Fibroblast of peridontal ligament (primary cell): ENCODE results near the gene ZDHHC16.
"Not testable (repeated sequence)": the region's sequence is repeated elsewhere in the genome, so short reads cannot be mapped to it uniquely, and the experiment has no call there.

Experiments used
- DNase-seq: peaks from one replicate; pipeline ENCODE4 v3.0.0-alpha.2; 2010; ENCODE audit errors: extremely low read depth

Gene ZDHHC16

DNA sequence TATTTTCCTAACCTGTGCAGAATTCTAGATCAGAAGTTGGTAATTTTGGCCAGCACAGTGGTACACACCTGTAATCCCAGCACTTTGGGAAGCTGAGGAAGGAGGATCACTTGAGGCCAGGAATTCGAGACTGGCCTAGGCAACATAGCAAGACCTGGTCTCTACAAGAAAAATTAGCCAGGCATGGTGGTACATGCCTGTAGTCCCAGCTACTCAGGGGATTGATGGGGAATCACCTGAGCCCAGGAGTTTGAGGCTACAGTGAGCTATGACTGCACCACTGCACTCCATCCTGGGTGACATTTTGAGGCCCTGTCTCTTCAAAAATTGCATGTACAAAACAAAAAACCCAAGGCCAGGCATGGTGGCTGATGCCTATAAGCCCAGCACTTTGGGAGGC, 11.4 kb upstream of the ZDHHC16 start:
- DNase-seq: no peak

DNA sequence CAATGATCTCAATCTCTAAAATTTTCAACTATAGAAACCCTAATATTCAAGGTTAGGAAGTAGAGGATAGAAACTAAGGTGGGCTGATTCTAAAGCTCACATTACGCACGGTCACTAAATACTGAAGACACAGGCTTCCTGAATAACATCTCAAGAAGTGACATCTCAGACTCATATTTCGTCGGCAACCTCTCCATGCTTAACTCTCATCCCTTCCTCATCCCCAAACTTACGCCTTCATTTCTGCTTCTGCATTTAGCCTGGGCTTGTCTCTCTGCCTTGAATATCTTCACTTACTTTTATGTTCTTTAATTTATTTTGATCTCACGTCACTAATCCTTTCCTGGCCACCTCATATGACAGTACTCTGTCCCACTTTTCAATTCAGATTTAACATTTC, 10.8 kb upstream of the ZDHHC16 start:
- DNase-seq: no peak

DNA sequence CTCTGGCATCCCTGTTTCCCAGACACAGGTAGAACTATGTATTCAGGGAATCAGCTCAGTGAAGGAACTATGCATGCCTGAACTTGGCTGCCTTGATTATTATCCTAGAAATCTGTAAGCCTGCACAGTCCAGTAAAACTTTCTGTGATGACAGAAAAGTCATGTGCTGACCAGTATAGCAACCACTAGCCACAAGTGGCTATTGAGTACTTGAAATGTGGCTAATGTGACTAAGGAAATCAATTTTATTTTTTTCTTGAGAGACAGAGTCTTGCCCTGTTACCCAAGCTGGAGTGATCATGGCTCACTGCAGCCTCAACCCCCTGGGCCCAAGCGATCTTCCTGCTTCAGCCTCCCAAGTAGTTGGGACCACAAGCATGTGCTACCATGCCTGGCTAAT, 3.7 kb upstream of the ZDHHC16 start:
- DNase-seq: no peak

DNA sequence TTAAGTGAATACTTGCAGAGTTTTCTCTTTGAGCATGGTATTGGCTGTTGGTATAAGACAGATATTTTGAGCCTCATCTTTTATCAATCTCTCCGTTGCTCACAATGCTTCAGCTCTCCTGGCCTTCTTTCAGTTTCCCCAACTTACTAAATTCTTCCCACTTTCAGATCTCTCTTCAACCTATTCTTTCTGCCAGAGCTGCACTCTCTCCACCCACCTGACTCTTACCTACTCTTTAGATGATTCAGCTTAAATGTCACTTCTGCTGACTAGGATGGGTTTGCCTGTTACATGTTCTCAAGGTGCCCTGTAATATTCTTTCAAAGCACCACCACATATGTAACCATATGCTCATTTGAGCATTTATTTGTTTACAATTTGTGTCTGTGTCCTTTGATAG, 1.8 kb upstream of the ZDHHC16 start:
- no peak for DNase-seq

DNA sequence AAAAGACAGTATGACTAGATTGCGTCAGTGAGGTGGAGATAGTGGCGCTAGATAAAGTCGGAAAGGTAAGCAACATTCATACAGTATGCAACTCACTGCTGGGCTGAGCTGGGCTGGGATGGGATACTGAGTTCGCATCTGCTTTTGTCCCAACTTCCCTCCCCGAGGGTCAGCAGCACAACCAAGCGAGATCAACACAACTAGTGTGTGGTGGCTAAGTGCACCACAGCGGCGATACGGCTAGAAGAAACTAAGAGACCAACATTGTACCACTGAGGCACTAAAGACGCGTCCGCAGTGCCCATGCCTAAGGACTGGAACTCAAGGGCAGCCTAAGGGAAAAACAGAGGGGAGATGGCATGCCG, 636 bp upstream of the ZDHHC16 start:
- DNase-seq: no peak

DNA sequence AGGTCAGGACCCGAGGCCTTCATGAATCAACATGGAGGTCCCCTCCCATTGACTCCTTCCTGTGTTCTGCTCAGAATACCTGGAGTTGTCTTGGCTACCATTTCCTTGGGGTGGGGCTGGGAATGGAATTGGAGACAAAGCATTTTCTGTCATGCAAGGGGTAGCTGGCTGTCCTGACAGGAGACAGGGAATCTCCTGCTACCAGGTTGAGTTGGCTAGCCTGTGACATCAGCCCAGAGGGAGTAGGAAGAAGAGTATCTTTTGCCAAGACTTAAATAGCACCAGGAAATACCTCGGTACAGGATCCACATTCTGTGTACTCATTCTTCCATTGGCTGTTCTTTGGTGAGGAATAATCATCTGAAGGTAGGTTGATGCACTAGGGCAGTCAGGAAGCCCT, 4.9 kb downstream of the ZDHHC16 start:
- no peak for DNase-seq

DNA sequence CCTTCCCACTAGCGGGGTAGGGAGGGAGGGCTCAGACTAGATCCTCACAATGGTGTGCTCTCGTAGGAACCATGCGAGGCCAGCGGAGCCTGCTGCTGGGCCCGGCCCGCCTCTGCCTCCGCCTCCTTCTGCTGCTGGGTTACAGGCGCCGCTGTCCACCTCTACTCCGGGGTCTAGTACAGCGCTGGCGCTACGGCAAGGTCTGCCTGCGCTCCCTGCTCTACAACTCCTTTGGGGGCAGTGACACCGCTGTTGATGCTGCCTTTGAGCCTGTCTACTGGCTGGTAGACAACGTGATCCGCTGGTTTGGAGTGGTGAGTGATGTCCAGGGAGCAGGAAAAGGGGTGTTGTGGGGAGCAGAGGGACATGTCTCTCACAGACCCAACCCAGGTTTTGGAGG, 5.6 kb downstream of the ZDHHC16 start:
- DNase-seq: no peak

DNA sequence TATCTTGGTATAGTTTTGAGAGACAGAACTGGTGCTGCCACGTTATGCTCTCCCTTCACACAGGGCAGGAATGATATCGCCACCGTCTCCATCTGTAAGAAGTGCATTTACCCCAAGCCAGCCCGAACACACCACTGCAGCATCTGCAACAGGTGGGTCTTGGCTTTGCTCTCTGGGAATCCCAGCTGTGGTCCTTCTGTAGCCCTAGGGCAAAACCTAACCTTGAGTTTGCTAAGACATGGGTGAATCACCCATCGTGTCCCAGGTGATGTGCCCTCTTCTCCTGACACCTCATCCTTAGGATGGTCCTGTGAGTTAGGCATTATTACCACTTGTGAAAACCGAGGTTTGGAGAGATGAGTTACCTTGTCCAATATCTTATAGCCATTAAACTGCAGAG, 6.4 kb downstream of the ZDHHC16 start:
- DNase-seq: no peak

DNA sequence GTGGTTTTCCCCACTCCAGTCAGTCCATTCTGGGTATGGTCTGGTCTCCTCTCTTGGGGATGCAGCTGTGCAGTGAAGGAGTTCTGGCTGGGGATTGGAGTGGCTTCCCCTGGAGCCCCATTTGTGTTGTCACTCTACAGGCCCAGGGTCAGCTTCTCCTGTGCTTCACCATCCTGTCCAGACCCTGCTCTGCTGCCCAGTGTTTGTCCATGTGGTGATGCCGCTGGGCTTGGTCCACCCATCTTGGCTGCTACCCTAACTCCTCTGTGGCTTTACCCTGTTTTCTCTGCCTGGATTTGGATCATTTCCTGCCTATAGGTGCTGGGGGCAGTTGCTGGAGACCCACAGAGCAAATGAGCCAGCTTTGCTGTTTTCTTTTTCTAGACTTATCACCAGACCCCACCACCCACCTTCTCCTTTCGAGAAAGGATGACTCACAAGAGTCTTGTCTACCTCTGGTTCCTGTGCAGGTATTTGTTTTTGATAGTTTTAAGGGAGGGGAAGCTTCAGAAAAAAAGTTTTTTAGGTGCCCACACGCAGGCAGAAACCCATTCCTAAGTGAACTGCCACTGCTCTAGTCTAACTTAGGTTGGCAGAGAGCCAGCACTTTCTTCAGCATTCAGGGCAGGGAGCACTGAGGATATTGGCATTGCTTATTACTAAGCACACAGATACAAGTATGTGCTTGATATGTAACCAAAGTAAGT, 8.5 kb downstream of the ZDHHC16 start:
- DNase-seq: peak; percentile 64

DNA sequence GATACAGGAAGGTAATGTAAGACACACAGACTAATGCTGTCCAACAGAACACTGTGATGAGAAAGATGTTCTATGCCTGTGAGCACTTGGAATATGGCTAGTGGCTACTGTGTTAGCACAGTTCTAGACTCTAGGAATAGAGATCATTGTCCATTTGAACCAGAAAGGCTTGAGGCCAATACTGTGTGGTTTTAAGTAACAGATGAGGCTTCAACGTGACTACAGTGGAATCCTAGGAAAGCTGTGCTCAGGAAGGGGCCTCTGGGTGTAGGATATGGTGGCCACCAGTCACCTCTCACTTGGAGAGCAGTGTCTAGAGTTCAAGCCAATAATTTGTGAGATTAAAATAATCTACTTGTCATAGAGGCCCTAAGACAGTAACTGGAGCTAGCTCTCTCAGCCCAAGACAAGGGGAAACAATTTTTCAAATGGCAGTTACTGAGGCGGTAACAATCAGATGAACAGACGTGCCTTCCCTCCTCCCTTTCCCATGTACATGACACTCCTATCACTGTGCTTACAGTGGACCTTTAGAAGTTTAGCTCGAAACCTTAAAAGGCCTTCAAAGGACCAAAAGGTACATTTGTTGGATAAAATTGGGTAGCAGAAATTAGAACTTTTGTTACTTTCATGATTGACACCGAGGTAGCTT, 10.2 kb downstream of the ZDHHC16 start:
- no peak for DNase-seq

DNA sequence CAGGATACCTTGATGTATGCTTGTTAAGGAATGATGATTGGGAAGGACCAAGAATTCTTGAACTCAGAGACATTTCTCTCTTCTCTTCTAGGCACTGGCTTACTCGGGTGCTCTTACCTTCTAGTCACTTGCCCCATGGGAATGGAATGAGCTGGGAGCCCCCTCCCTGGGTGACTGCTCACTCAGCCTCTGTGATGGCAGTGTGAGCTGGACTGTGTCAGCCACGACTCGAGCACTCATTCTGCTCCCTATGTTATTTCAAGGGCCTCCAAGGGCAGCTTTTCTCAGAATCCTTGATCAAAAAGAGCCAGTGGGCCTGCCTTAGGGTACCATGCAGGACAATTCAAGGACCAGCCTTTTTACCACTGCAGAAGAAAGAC, 10.7 kb downstream of the ZDHHC16 start:
- DNase-seq: no peak

DNA sequence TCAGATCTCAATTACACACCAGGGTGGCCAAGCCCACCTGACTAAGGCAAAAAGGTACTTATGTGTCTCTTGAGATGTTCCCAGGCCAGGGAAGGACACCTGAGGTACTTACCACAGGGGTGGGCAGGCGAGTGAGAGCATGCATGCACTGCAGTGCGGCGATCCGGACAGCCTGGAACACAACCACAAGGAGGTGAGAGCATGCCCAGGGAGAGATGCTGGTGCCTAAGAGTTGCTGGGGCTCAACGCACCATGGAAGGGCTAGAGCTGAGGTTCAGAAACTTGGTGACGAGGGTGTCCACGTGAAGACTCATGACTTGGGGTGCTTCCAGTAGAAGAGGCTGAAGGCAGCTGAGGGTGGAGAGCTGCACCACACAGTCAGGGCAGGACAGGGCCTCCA, 13.1 kb downstream of the ZDHHC16 start:
- DNase-seq: no peak

DNA sequence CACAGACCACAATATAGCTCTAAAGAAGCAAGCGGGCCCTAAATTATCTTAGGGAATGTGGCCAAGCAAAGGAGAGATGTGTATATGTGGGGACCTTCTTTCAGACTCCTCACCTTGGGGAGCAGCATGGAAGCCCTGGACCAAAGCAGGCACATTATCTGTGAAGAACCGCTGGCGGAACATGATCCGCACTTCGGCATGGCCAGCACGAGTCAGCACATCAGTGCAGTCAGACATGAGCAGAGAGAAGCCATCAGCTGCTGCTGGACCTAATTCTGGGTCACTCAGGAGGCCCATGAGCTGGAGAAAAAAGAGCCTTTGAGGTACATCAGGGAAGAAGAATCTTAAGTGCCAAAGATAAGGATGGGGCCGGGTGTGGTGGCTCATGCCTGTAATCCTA, 14.0 kb downstream of the ZDHHC16 start:
- DNase-seq: no peak

DNA sequence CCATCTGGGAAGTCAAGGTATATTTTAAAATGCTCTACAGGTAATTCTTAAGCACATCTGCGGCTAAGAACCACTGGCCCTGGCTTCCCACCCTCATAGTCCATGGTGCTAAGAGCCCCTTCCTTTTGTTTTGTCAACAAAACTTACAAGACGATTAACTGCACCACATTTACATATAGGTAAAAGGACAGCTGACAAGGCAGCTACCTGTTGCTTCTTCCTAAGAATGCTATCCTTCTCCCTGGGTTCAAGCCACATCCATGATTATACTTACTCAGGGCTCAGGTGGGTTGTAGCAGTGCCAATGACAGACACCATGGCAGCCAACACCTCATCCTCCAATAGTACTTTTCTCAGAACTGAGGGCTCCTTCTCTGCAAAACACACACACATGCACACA, 16.3 kb downstream of the ZDHHC16 start:
- no peak for DNase-seq

DNA sequence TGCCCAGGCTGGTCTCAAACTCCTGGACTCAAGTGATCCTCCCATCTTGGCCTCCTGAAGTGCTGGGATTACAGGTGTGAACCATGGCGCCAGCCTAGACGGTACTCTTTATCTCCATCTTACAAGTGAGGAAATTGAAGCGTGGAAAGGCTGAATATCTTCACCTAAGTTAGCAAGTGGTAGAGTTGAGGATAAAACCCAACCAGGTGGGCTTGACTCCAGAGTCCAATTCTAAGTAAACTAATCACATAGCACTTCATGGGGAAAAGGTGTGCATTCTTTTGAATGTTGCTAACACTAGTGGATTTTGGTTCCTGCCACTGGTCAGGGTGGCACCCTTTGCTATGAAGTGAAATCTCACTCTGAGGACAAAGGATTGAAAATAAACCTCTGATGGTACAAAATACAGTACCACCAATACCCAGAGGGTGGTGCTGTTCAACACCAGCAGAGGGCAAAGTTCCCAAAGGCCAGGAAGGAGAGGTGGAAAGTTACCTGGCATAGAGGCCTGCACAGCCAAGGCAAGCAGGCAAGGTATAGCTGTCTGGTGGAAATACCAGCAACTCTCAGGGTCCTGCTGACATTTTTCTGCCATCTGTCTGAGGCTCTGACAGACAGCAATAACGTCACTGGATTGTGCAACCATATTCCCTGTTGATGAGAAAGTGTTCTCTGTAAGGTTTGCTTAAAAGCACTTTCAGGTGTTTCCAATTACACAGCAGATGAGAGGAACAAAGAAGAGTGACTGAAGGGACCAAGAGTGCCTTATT, 17.6 kb downstream of the ZDHHC16 start:
- DNase-seq: peak; percentile 82

DNA sequence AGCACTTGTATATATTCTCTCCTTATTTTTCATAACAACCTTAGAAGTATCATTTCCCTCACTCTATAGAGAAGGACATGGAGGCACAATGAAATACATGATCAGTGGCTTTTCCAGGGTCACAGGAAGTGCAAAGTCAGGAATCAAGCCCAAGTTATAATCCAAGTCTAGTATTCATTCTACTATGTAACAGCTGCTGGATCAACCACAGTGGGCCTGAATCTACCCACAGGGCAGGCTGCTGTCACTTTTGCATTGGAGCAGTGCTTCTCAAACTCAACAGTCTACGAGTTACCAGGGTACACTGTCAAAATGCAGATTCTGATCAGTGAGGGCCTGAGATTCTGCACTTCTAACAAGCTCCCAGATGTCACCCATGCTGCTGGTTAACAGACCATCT, 18.3 kb downstream of the ZDHHC16 start:
- DNase-seq: no peak

DNA sequence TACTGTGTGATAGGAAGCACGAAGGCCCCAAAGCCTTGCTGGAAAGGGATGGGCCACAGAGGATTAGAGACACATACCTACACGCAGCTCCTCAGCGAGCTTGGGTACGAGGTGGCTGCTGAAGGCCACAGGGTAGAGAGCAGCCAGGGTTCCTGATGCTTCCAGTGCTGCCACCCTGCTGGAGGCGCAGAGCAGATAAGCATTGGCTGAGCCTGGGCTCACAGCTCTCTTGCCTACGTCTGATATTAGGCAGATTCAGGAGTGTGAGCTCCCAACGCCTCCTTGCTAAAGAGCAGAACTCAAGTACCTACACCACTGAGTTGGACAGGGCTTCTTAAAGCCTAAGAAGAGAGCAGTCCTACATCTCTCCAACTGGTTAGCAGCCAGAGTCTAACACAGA, 20.0 kb downstream of the ZDHHC16 start:
- no peak for DNase-seq

DNA sequence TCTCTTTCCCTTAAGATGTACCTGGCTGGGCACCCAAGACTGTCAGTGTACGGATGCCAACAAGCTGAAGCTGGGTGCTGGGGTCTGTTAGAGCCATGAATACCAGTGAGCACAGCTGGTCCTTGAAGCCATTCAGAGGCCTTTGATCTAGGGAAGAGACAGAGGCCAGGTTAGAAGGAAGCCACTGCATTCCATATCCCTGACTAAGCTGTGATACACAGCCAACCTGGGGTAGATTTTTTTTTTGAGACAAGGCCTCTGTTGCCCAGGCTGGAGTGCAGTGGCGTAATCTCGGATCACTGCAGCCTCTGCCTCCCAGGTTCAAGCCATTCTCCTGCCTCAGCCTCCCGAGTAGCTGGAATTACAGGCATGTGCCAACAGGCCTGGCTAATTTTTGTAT, 20.8 kb downstream of the ZDHHC16 start:
- DNase-seq: no peak

DNA sequence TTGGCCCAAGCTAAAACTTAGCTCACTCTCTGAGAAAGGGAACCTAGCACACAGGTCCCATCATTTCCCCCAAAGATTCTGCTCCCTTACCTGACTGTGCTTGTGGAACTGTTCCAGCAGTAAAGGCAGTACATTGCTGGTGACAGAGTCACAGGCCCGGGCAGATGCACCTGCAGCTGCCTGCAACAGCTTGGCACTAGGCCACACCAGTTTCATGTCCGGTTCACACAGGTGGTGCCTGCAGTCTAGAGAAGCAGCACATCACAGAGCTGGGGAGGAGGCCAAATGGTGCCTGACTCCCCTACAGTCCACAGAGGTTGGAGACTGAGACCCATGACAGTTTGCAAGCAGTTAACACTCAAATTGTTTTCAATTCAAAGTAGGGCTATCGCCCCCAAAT, 22.2 kb downstream of the ZDHHC16 start:
- DNase-seq: no peak

DNA sequence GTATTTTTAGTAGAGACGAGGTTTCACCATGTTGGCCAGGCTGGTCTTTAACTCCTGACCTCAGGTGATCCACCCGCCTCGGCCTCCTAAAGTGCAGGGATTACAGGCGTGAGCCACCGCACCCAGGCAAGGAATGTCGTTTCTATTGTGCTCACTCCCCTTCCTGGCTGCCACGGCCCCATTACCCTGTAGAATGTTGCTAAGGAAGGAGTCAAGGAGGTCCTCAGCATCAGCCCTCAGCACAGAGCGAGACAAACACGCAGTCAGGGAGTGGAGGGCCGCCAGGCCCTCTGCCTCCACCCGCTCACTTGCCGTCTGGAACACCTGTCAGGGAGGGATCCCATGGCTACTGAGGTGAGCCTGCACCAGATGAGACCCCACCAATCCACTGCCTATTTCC, 22.8 kb downstream of the ZDHHC16 start:
- DNase-seq: not testable (repeated sequence)

DNA sequence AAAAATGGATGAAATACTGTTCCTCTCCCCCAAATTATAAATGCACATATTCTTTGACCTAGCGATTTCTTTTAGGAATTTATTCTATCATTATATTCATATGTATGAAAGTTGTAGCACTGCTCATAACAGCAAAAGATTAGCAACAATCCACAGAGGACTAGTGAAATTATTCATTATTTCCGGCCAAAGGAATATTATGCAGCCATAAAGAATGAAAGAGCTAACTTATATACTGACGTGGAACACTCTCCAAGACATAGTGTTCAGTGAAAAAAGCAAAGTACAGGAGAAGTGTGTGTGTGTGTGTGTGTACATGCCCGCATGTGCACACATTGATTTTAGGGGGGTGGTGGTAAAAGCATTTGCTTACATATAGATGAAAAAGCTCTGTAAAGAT, 28.9 kb downstream of the ZDHHC16 start:
- no peak for DNase-seq

DNA sequence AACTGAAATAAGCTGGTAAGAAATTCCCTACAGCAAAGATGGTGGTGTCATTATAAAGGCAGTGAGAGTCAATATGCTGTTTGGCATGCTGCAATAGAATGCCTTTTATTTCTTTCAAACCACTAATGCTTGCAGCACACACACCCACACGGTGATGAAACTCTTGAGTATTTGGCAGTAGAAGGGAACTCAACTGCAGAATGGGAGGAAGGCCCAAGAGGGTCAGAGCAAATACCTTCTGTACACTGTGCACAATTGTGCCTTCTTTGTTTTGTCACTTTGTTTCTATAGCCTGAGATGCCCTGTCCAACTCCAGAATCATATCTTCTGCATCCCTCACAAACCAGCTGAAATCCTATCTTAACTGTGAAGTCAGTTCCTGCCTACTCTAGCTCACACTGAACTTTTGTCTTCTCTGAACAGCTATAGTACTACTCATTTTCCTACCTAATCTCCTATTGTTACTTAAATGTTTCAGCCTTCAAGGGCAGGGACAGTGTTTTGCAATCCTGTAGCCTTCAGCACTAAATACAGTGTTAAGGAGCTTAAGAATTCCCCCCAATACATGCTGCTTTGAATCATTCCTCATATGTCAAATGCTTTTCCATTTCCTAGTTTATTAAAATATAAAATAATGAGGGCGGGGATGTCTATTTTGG, 30.1 kb downstream of the ZDHHC16 start:
- peak; percentile 86 for DNase-seq

DNA sequence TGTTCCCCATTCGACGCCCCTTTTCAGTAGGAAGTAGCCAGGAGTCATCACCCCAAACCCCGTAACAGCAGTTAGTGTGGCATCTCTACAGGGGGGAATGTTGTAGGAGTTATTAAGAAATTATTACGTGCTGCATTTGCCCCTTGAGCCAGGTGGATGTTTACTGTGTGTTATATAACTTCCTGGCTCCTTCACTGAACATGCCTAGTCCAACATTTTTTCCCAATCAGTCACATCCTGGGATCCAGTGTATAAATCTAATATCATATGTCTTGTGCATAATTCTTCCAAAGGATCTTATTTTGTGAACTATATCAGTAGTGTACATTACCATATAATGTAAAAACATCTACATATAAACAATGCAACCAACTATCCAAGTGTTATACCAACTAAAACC, 33.4 kb downstream of the ZDHHC16 start:
- DNase-seq: not testable (repeated sequence)
